HCT116 (cell line): ENCODE measurements around the gene SLC7A10.

ENCODE experiments used
- CEBPB ChIP-seq: IDR thresholded peaks from 2 replicates; pipeline ENCODE4 v1.6.1; 2012; ENCODE audit warnings: low read depth
- EZH2 ChIP-seq: fragments of 200-600 bp; sonication (generic); IDR thresholded peaks from 2 replicates; pipeline ENCODE4 v1.6.1; 2017; ENCODE audit warnings: antibody characterized with exemption, mixed run types
- EZH2phosphoT487 ChIP-seq: fragments of 200-600 bp; IDR thresholded peaks from 2 replicates; pipeline ENCODE4 v1.6.1; 2018; ENCODE audit warnings: antibody characterized with exemption, borderline replicate concordance
- FOSL1 ChIP-seq: IDR thresholded peaks from 2 replicates; pipeline ENCODE4 v1.6.1; 2012; ENCODE audit warnings: low read depth
- POLR2A ChIP-seq: IDR thresholded peaks from 2 replicates; pipeline ENCODE4 v1.7.0; 2011; ENCODE audit warnings: borderline replicate concordance; ENCODE audit not compliant: insufficient read depth, insufficient read length; ENCODE audit errors: extremely low read depth
- RAD21 ChIP-seq: IDR thresholded peaks from 2 replicates; pipeline ENCODE4 v1.6.1; 2012; ENCODE audit warnings: low read depth, mild to moderate bottlenecking
- SP1 ChIP-seq: IDR thresholded peaks from 2 replicates; pipeline ENCODE4 v1.6.1; 2012; ENCODE audit warnings: low read depth
- ZNF274 ChIP-seq: fragments of 200-500 bp; sonication (Bioruptor generic); IDR thresholded peaks from 2 replicates; pipeline ENCODE4 v1.6.1; 2014; ENCODE audit warnings: mild to moderate bottlenecking, low read depth, low read length, inconsistent platforms
- TF ChIP-seq, protein P1 (sequence below), 3 experiments: fragments of 200-600 bp in 1 of 3; sonication (generic) in 1 of 3; IDR thresholded peaks in 2 of 3; conservative IDR thresholded peaks in 1 of 3; 2 replicates each; pipeline ENCODE4 v1.5.1; 2012 to 2017; ENCODE audit warnings: low read depth in 2 of 3, low read length in 2 of 3, antibody characterized with exemption in 1 of 3, borderline replicate concordance in 1 of 3, control low read depth in 1 of 3, mild to moderate bottlenecking in 1 of 3, mixed read lengths in 1 of 3, mixed run types in 1 of 3, moderate library complexity in 1 of 3; ENCODE audit not compliant: insufficient read depth in 1 of 3
- TF ChIP-seq, protein P2 (sequence below): IDR thresholded peaks from 2 replicates; pipeline ENCODE4 v1.6.1; 2012

DNA sequence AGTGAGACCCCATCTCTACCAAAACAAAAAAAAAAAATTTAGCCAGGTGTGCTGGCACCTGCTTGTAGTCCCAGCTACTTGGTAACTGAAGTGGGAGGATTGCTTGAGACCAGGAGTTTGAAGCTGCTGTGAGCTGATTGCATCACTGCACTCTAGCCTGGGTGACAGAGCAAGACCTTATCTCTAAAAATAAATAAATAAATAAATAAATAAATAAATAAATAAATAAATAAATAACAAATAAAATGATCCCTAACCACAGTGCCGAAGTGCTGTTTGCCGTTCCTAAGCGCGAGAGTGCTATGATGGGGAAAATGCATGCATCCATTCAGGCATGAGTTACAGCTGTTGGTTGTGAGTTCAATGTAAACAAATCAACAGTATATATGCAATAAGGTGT is 66.5 kb downstream of the SLC7A10 start:
- TF ChIP-seq POLR2A (no peak), CEBPB (no peak), EZH2 (no peak), EZH2phosphoT487 (no peak), RAD21 (no peak), ZNF274 (no peak), FOSL1 (no peak), SP1 (no peak)
- TF ChIP-seq, protein P1, sequence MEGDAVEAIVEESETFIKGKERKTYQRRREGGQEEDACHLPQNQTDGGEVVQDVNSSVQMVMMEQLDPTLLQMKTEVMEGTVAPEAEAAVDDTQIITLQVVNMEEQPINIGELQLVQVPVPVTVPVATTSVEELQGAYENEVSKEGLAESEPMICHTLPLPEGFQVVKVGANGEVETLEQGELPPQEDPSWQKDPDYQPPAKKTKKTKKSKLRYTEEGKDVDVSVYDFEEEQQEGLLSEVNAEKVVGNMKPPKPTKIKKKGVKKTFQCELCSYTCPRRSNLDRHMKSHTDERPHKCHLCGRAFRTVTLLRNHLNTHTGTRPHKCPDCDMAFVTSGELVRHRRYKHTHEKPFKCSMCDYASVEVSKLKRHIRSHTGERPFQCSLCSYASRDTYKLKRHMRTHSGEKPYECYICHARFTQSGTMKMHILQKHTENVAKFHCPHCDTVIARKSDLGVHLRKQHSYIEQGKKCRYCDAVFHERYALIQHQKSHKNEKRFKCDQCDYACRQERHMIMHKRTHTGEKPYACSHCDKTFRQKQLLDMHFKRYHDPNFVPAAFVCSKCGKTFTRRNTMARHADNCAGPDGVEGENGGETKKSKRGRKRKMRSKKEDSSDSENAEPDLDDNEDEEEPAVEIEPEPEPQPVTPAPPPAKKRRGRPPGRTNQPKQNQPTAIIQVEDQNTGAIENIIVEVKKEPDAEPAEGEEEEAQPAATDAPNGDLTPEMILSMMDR (IDR thresholded peaks at IDR 0.05 in 2 of 3, conservative IDR thresholded peaks at IDR 0.05 in 1 of 3; ENCODE audit: borderline replicate concordance in 1 of 3, insufficient read depth in 1 of 3, low read depth in 2 of 3, low read length in 2 of 3) = no peak
- TF ChIP-seq, protein P2, sequence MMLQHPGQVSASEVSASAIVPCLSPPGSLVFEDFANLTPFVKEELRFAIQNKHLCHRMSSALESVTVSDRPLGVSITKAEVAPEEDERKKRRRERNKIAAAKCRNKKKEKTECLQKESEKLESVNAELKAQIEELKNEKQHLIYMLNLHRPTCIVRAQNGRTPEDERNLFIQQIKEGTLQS = no peak
